Naive thymus-derived CD8-positive, alpha-beta T cell (primary cell): Measurements from ENCODE around the gene LRPPRC. TPM values are rescaled to one million over a fixed set of nuclear protein-coding genes. Genes with fewer than 3 reads are reported as not detected.

Experiments
- ATAC-seq, 2 donors: fragments of 150-1000 bp; cut with Tn5 transposase in 1 of 2; sonication (Bioruptor Pico), chemical (Tn5 transposase) in 1 of 2; 1 replicate in 1 of 2; 2 replicates in 1 of 2; pipeline ENCODE4 v1.10.0; 2021; ENCODE audit warnings: mild to moderate bottlenecking in 2 of 2, moderate library complexity in 2 of 2
- POLR2A ChIA-PET: fragments of 350-600 bp; sonication (Branson Sonifier 250); formaldehyde crosslinking; loops from one replicate; lab custom pipeline; 2021; ENCODE audit warnings: antibody characterized with exemption; lab: Charles Lee
- DNase-seq, 10 donors: peaks; one replicate each; pipeline versions ENCODE4 v3.0.0 to v3.0.0-alpha.2; 2020 to 2022
- H3K27ac Mint-ChIP-seq, 10 donors: one replicate each; pipeline ENCODE4 v1.8.0; 2020 to 2022; ENCODE audit warnings: mild to moderate bottlenecking in 10 of 10, mixed read lengths in 10 of 10, moderate library complexity in 4 of 10, inconsistent platforms in 1 of 10
- H3K27me3 Mint-ChIP-seq, 5 donors: one replicate each; pipeline ENCODE4 v1.8.0; 2021 to 2022; ENCODE audit warnings: mixed read lengths in 5 of 5
- H3K36me3 Mint-ChIP-seq, 3 donors: one replicate each; pipeline ENCODE4 v1.8.0; 2020 to 2022; ENCODE audit warnings: mixed read lengths in 3 of 3, mild to moderate bottlenecking in 2 of 3, inconsistent platforms in 1 of 3
- H3K4me1 Mint-ChIP-seq, 4 donors: one replicate each; pipeline ENCODE4 v1.8.0; 2021 to 2022; ENCODE audit warnings: mixed read lengths in 4 of 4
- H3K4me3 Mint-ChIP-seq, 10 donors: one replicate each; pipeline ENCODE4 v1.8.0; 2020 to 2022; ENCODE audit warnings: mild to moderate bottlenecking in 10 of 10, mixed read lengths in 10 of 10, moderate library complexity in 6 of 10, inconsistent platforms in 1 of 10
- H3K9me3 Mint-ChIP-seq, 9 donors: one replicate each; pipeline ENCODE4 v1.8.0; 2020 to 2022; ENCODE audit warnings: mixed read lengths in 9 of 9, mild to moderate bottlenecking in 3 of 9, inconsistent platforms in 1 of 9, moderate library complexity in 1 of 9
- polyA plus RNA-seq, 3 donors: library from polyadenylated mRNA; unstranded; fragments of 300-500 nt; fragmentation: Illumina TruSeq; gene quantifications; one replicate each; pipeline ENCODE4 v1.2.3, GENCODE V29; 2021
- total RNA-seq, 8 experiments: library from RNA in 2 of 8; stranded (reverse) in 2 of 8; gene quantifications; one replicate each; pipeline ENCODE4 v1.2.3 and lab custom pipeline; 2021 to 2026

Gene LRPPRC
- total and polyA plus RNA-seq, 5 experiments from 2014 or later = 42.7 to 85.4 (median 51.6) TPM

GRCh38 chr2:43845181-43845580, 150.6 kb downstream of the LRPPRC start:
- no peaks in the 10 kb centered on the region for H3K36me3 Mint-ChIP-seq
- H3K9me3 Mint-ChIP-seq = peaks cover 0 to 2% (median 0%) of the 10 kb centered on the region in 9 donors
- no peak for DNase-seq
- H3K4me3 Mint-ChIP-seq = no peak overlapping the region
- H3K27ac Mint-ChIP-seq = no peak overlapping the region
- H3K4me1 Mint-ChIP-seq = no peaks in the 10 kb centered on the region
- H3K27me3 Mint-ChIP-seq = peaks cover 0 to 17% (median 1%) of the 10 kb centered on the region in 5 donors
- ATAC-seq = no peak
- POLR2A ChIA-PET = no interaction called here

- no peak overlapping the region for H3K27ac Mint-ChIP-seq
- POLR2A ChIA-PET = no interaction called here
Observed at GRCh38 chr2:43842866-43843226, 152.9 kb downstream of the LRPPRC start.

GRCh38 chr2:43841949-43842865, 153.6 kb downstream of the LRPPRC start:
- DNase-seq (no peak), ATAC-seq (no peak)
- Mint-ChIP-seq H3K36me3 (no peaks in the 10 kb centered on the region), H3K9me3 (no peaks in the 10 kb centered on the region), H3K4me3 (no peak overlapping the region), H3K27me3 (peaks cover 0 to 12% (median 0%) of the 10 kb centered on the region in 5 donors), H3K4me1 (no peaks in the 10 kb centered on the region), H3K27ac (no peak overlapping the region)
- POLR2A ChIA-PET = no interaction called here

More at GRCh38 chr2:43842866-43843226, 152.9 kb downstream of the LRPPRC start:
- no peaks in the 10 kb centered on the region for H3K36me3 Mint-ChIP-seq
- no peak for ATAC-seq
- H3K4me3 Mint-ChIP-seq = no peak overlapping the region
- no peaks in the 10 kb centered on the region for H3K4me1 Mint-ChIP-seq
- peaks cover 0 to 15% (median 1%) of the 10 kb centered on the region in 5 donors for H3K27me3 Mint-ChIP-seq
- DNase-seq = no peak
- no peaks in the 10 kb centered on the region for H3K9me3 Mint-ChIP-seq

GRCh38 chr2:43840965-43841364, 154.8 kb downstream of the LRPPRC start:
- Mint-ChIP-seq H3K9me3 (no peaks in the 10 kb centered on the region), H3K4me1 (no peaks in the 10 kb centered on the region), H3K27me3 (peaks cover 0 to 6% (median 0%) of the 10 kb centered on the region in 5 donors), H3K27ac (no peak overlapping the region), H3K4me3 (no peak overlapping the region), H3K36me3 (no peaks in the 10 kb centered on the region)
- POLR2A ChIA-PET = no interaction called here
- DNase-seq = no peak
- ATAC-seq = no peak

- peaks cover 0 to 6% (median 0%) of the 10 kb centered on the region in 5 donors for H3K27me3 Mint-ChIP-seq
- H3K4me1 Mint-ChIP-seq = no peaks in the 10 kb centered on the region
- ATAC-seq = no peak
- no peaks in the 10 kb centered on the region for H3K36me3 Mint-ChIP-seq
- no peaks in the 10 kb centered on the region for H3K9me3 Mint-ChIP-seq
- peak overlapping the region in 1 of 10 donors; percentile 21 for H3K27ac Mint-ChIP-seq
- no peak overlapping the region for H3K4me3 Mint-ChIP-seq
- POLR2A ChIA-PET = no interaction called here
- no peak for DNase-seq
Observed at GRCh38 chr2:43839776-43840564, 155.8 kb downstream of the LRPPRC start.

- H3K4me3 Mint-ChIP-seq = no peak within 1 kb of the TSS
- DNase-seq (no peak), ATAC-seq (no peak)
Observed at GRCh38 chr2:43838560-43839267, 157.1 kb downstream of the LRPPRC start, which contains the start of the genes ABCG5 and ABCG8. ABCG5 (minus strand) TSS chr2:43838839; CDS start chr2:43838679, 160 bp downstream. ABCG8 (plus strand) TSS chr2:43838971; CDS start chr2:43839054, 83 bp downstream.

GRCh38 chr2:43837831-43838559, 157.8 kb downstream of the LRPPRC start:
- H3K9me3 Mint-ChIP-seq = no peaks in the 10 kb centered on the region
- H3K4me1 Mint-ChIP-seq = no peaks in the 10 kb centered on the region
- H3K36me3 Mint-ChIP-seq = no peaks in the 10 kb centered on the region
- peaks cover 0 to 6% (median 0%) of the 10 kb centered on the region in 5 donors for H3K27me3 Mint-ChIP-seq
- POLR2A ChIA-PET = no interaction called here
- no peak overlapping the region for H3K27ac Mint-ChIP-seq
- no peak for DNase-seq
- ATAC-seq = no peak
- H3K4me3 Mint-ChIP-seq = no peak overlapping the region

More at GRCh38 chr2:43838560-43839267, 157.1 kb downstream of the LRPPRC start, which contains the start of the genes ABCG5 and ABCG8:
- Mint-ChIP-seq H3K9me3 (no peaks in the 10 kb centered on the region), H3K27ac (peak within 1 kb of the TSS in 1 of 10 donors; percentile 21), H3K4me1 (no peaks in the 10 kb centered on the region), H3K27me3 (peaks cover 0 to 6% (median 0%) of the 10 kb centered on the region in 5 donors), H3K36me3 (no peaks in the 10 kb centered on the region)
- POLR2A ChIA-PET = no interaction called here

GRCh38 chr2:43837033-43837432, 158.8 kb downstream of the LRPPRC start:
- Mint-ChIP-seq H3K9me3 (no peaks in the 10 kb centered on the region), H3K27me3 (peaks cover 0 to 8% (median 0%) of the 10 kb centered on the region in 5 donors), H3K27ac (no peak overlapping the region), H3K4me3 (no peak overlapping the region), H3K4me1 (no peaks in the 10 kb centered on the region), H3K36me3 (no peaks in the 10 kb centered on the region)
- DNase-seq (no peak), ATAC-seq (no peak)
- POLR2A ChIA-PET = no interaction called here

Other genes with a start within 250 kb of the LRPPRC start
- gene DYNC2LI1, start 221.9 kb downstream of the LRPPRC start, total RNA-seq = 1 to 10 TPM; 5.3 to 5.8 TPM
- 1 to 10 TPM; 4.9 to 6.7 (median 6.2) TPM for gene DYNC2LI1, start 221.9 kb downstream of the LRPPRC start, polyA plus RNA-seq
- not detected for gene ABCG5, start 157.2 kb downstream of the LRPPRC start, total RNA-seq
- gene ABCG5, start 157.2 kb downstream of the LRPPRC start, polyA plus RNA-seq = not detected
- gene ABCG8, start 157.0 kb downstream of the LRPPRC start, total RNA-seq = not detected
- gene ABCG8, start 157.0 kb downstream of the LRPPRC start, polyA plus RNA-seq = under 1 TPM in 2 of 3 donors, not detected in 1; 0.02 to 0.08 TPM
- gene PPM1B, start 172.9 kb upstream of the LRPPRC start, total RNA-seq = 10 to 100 TPM; 76.7 to 88.0 TPM
- gene PPM1B, start 172.9 kb upstream of the LRPPRC start, polyA plus RNA-seq = 10 to 100 TPM; 43.3 to 54.5 (median 51.2) TPM